Stimulated activated CD8-positive, alpha-beta memory T cell treated with anti-CD3 and anti-CD28 coated beads, Interleukin-7, amount 100 ng/mL, for 24 hours (primary cell): ENCODE results near the gene NR2F2.

ENCODE experiments used
- DNase-seq: peaks from one replicate; pipeline ENCODE4 v3.0.0-alpha.2; 2020; ENCODE audit warnings: low read depth

The NR2F2 gene

DNA sequence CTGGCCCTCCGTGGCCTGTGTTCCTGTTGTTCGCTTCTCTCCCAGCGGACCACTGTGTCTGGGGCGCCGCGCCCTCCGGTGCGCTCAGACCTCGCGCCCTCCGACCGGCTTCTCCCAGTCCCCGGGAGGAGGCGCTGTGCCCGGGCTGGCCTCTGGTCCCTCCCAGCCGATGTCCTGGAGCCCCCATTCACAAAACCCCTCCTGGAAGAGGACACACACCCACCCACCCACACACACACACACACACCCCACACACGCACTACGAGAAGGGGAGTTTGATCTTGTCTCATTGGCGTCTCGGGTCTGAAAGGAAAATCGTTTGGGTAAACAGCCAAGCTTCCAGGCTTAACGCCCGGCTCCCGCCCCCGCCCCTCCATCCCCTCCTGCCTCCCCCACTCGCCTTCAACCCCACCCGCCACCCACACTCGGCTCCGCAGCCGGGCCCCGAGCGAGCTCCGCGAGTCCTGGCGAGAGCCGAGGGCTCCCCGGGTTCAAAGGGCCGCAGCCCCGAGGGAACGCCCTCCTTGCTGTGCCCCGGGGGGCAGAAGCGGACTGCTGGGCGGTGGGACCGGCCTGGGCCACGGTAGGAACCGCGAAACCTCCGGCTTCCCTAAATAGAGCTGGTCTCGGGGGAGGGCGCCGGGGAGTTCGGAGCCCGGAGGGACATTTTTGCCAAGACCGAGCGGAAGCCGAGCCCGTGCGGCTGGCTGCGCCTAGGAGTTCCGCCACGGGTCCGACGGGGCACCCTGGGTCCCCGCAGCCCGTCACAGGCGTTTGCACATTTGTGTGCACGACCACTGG lies 23.6 kb downstream of the NR2F2 start:
- DNase-seq: no peak

DNA sequence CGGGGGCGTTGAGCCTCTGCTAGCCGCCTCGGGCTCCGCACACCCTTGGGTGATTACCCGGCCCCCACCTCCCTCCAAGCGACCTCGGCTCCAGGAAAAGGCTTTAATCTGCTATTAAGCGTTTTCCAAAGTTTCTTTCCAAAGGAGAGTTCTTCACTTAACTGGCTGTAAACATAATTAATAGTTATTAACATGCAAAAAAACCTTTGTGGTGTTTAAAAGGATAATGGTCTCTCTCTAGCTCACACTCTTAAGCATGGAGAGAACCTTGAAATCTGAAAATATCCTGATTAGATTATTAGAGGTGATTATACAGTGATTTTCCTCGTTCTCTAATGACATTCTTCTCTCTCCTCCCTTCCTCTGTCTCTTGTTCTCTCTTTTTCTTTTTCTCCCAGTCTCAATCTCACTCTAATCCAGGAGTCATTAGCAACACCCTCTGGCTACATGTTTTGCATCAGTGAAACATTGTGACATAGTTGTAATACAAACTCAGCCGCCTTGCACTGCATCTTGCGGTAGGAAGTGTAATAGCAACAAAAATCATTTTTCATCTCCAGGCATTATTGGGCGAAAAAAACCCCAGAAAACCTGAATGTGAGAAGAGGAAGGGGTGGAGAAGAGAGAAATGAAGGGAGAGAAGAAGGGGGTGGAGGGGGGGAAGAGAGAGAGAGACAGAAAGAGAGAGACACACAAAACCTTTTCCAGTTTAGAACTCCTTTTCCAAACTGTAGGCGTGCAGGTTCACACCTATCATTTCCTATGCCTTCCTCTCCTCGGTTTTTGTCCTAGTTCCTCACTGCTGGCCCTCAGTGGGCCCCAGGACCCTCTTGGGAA lies 24.4 kb downstream of the NR2F2 start:
- no peak for DNase-seq

DNA sequence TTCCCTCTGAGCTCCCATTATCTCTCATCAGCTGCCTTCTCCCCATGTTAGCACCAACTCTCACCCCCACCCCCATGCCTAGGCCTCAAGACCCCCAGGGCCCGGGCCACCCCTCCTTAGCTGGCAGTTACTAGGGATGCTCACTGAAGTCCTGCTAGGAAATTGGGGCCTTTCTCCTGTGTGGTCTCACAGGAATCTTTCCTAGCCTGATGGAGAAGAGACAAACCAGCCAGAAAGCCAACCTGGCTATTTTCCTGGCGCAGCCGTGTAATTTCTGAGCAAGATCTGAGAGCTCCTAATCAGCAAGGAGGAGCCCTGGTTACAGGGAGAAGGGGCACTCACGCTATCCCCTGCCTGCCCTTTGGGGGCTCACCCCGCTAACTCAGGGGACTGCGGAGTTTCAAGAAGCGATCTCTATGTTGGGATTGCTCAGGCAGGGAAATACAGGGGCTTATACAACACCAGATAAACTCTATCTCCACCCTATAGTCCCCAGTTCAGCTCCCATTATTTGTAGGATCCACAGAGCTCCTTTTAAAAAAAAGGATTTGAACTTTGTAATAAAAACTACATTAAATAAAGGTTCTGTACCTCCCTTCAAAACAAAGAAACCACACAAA lies 25.2 kb downstream of the NR2F2 start:
- DNase-seq: no peak

DNA sequence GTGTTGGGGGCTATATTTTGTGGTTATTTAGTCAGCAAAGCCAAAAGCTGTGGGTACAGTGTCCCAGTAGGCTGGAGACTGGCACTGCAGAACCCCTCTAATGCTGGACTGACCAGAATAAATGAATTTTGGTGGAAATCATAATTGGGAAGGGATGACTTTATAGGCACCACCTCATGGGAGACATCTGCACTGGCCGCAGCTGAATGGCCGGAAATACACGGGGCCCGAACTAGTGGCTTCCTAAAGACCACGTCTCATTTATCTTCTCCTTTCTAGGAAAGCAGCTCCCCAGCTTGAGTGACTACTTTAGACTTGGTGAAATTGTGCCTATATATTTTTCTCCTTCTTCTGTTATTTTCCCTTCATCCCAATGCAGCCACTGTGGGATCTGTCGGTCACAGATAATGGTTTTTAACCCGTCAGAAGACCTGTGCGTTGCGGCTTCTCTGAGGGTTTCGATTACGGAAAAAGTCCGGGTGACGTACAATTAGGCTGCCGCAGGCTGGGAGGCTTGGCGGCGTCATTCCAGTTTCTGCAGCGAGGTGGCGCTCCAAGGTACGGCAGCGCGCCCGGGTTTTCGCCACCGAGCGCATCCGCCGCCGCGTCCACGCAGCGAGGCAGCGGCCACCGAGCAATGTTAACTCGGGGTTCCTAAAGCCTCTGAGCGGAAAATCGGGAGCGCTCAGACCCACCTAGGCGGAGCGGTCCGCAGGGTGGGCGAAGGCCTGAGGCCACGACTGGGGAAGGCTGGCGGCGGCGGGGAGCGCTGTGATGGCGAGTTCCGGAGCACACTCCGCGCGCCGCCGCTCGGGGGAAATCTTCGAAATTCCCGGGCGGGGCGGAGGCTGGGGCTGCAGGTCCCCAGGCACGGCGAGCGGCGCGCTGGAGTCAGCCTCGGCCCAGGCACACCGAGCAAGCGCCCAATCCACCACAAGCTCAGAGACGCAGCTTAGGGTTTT lies 26.3 kb downstream of the NR2F2 start:
- DNase-seq: peak; percentile 52

DNA sequence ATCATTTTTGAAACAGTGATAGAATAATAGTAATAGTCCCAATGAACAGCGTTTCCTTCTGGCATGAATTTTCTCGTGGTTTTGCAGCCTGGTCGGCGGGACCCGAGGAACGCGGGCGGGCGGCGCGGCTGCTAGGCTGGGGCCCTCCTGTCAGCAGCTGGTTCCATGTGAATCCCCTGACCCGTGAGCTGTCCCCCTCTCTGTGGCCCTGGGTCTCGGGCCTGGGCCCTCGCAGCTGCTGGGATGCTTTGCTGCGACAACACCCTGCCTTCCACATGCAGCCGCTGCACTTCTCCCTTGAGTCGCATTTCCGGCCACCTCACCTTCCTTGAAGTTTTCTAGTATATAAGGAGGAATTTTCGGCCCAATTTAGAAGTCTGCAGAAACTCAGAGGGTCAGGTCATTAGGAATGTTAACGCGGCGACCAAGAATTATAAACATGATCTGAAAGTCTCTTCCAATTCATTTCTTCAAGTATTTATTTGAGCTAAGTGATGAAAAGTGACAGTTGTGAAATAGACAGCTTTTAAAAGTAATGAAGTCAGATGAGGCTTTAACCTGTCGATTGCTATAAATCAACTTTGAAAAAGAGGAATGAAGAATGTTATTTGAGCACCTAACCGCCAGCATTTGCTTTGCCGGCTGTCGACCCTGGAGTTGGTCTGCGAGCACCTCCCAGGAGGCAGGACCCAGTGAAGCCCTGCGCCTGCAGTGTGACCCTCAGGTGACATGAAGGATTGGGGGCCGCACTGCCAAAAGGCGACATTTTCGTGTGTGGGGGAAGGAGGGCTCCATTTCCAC lies 27.7 kb downstream of the NR2F2 start:
- no peak for DNase-seq

DNA sequence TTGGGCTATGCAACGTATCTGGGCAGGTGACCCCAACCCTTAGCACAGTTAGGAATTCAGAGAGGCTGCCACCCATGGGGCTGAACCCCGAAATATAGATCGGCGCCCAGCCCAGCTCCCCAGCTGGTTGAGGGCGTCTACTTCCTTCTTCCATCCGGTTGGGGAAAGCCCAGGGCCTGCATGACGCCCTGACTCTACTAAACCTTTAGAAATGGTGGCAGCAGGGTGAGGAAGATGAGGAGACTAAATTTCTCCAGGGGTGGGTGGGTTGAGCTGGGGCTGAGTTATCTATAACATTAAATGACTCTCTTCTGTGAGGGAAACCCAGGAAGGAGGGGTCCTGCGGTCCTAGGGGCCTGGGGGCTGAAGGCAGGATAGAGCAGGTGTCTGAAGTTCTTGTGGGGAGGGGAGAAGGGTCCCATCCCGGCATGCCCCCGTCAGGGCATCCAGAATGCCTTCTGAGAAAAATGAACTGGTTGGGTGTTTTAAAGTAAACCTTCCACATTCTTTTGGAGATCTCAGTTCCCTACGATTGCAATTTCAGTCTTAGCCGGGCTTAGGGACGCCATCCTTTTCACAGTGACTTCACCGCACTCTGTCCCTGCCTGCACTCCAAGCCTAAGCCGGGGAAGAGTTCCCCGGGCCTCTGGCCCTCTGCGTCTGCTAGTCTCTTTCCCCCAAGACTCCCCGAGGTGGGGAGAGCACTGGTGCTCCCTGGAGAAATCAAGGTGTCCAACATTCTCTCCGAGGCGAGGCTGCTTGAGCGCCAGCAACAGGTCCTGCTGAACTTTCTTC lies 28.5 kb downstream of the NR2F2 start:
- no peak for DNase-seq

DNA sequence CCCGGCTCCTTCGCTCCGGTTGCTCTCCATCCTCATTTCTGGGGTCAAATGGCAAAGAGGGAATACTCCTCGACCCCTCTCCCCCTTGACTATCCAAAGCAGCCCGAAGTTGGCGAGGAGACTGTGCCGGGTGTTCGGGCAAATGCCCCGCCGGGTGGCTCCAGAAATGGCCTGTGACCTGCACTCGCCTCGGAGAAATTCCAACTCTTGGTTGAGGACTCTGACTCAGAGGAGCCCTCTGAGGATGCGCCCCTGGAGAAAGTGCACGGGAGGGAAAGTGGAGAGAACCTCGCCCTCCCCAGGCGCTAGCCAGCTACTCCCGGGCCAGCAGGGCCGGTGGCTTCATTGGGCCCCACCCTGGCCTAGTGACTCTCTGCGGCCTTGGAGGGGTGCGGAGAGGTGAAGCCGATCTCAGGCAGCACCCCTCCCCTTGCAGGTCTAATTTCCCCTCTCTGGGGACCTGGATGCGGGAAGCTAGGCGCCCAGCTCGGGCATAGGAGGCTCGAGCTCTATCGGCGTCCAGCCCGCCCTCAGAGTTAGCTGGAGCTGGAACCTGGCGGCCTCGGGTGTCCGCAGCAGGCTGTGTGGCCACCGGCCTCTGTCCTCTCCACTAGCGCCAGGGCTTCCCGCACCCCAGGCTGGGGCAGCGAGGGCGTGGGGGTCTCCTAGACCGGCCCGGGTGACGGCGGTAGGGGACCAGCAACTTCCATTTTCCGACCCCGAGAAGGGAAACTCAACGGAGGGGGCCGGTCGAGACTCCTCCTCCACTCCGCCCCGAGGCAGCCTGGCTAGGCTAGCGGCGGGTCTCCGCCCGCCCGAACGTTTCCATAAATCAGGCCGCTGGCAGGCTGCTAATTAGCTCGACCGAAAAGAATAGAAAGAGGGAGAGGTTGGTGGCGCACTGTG lies 29.4 kb downstream of the NR2F2 start:
- DNase-seq: no peak

DNA sequence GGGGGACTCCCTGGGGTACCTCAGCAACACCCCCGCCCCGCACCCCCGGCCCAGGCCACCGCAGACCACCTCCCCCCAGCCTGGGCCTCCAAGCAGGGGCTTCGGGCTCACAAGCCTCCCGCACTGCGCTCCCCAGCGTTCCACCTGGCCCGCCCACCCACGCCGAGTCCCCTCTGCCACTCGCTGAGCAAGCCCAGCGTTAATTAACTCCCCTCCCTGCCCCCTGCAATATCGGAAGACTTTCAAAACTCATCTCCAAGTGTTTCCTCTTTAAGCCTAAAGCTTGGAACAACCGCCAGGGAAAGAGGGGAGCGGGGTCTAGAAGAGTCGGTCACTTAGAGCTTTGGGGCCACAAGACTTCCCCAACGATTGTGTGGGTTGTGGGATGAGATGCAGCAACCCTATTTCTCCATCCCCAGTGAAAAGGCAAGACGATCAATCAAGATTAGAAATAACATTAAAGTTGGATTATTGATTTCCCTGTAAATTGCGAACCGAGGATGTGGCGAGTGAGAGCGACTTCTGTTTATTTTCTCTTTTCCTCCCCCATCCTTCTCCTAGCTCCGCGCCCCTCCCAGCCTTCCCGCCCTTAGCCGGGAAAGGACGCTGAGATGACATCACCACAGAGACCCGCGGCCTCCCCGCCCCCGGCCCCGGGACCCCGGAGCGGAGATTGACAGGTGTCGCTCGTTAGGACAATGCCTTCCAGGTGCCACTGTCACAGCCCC lies 30.2 kb downstream of the NR2F2 start:
- DNase-seq: no peak

DNA sequence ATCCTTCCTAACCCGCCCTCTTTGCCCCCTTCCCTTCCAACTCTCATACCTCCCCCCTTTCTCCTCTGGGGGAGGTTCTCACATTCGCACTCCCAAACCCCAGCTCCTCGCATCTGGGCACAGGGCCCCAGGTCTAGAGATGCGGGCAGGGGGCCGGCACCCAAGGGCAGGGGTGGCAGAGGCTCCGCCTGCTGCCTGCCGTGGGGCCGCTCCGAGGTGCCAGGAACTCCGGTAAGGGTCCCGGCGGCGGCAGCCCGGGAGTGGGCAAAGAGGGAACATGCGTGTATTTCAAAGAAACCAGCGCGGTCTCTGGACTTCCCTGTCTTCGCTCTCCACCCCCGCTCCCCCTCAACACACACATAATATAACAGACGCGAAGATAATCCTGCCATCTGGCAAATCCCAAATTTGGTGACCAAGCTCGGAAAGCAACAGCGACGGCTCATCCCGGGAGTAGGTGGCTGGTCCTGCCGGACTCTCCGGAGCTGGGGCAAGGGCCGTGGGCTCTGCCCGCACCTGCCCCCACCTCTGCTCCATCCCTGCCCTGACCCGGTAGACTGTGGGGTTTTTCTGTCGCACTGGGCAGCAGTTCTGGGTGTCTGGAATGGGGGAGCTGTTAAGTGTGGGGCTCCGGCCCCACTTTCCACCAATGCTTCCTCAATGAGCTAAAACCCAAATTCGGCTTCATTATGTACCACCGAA lies 31.0 kb downstream of the NR2F2 start:
- no peak for DNase-seq

DNA sequence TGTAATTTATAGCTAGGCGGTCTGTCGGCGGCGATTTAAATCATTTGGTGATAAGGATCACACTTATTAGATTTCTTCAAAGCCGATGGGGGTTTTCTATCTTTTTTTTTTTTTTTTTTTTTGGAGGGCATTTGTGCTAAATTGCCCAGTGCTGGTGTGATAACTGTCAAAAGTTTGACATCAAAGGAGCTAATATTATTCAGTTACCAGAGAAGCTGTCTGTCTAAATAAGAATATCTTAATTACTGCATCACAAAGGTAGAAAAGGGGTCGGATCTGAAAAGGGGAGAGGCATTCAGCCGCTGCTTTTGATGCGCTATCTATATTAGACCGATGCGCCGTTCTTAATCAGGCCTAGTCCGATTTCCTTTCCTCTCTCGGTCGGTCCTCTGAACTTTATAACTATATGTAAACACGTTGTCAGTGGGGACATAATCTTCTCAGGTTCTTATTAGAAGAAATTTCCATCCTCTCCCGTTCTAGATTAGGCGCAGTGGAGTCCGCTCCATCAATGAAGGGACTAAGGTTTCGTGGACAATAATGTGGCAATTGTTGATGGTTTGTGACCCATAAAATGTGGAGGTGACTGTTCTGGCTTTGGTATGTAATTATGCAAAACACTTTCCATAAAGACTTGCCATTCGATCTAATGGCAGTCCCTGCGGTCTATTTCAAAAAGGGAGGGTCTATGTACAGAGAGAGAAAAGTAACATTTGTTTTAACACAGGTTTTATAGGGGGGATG lies 31.7 kb downstream of the NR2F2 start:
- no peak for DNase-seq

DNA sequence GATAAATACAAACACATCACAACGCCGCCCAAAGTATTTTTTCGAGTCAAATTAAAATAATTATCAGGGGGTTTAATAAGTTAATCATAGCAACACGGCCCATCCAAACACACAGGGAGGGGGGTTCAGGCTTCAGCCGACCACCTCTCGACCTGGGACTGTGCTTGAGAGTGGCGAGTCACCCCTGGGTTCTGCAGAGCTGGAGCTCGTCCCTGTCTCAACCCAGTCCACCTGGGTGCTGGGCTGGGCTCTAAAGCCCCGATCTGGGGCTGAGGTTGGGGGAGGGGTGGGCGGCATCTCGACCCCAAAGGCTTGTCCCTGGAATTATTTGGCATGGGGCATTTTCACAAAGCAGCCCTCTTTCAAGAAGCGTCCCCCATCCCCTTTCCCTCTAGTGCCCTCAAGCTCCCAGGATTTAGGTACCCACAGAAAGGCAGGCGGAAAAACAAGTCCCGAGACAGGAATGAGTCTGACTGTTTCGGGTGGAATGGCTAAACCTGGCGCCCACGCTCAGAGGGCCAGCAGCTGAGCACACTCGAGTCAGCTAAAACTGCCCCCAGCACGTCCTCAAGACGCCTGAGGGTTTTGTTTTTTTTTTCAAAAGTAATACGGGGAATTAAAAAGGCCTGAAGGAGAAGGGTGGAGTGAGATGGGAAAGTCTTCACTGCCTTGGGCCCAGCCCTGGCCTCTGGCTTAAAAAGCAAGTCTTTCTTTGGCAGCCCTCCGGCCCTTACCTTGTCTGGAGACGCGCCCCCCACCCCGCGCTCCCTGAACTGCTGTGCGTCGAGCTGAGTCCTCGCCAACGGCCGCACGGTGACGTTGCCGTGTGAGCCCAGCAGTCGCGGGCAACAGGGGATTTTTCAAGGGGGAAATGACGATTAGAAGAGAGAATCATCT lies 32.5 kb downstream of the NR2F2 start:
- DNase-seq: no peak

DNA sequence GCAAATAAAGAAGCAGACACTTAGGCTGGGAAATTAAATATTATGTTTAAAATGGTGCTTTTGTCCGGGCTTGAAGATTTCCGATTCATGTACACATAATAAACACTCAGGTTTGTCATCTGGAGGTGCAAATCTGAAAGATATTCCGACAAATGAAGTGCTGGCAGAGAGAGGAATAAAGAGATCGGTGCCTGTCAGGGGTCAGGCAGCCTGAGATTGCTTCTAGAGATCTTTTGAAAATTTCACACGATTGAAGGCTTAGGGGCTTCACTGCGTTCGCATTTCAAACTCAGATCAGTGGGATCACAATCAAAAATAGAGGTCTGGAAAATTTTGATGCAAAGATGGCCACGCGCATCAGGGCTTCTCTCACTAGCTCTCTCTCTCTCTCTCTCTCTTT lies 33.2 kb downstream of the NR2F2 start:
- no peak for DNase-seq

DNA sequence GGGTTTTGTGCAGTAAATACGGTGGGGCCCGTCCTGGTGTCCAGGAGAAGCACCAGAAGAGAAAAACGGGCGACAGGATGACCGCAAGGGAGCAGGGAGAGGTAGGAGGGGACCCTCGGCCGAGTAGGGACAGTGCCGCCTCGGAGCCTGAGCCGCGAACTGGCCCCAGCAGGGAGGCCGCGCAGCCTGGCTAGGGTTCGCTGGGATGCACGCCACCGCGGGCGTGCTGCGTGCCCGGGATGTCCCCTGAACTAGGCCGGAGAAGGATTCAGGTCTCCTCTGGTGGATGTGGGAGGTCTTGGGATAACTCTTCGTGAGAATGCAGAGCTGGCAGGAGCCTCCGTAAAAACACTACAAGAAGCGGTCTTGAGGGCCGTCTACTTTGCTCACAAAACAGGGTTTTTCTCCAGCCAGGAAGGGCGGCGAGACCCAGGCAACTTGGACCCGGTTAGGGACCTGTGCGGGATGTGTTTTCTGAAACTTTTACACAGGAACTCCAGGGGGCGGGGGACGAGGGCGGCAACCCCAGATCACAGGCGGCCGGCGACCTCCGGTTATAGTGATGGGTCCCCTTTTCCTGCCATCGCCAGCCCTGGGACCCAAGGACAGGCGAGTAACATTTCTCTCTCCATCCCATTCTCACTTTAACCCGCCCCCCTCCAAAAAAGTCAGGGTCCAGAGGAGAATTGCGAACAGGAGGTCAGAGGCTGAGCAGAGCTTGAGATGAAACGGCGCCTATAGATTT lies 35.5 kb downstream of the NR2F2 start:
- DNase-seq: no peak

DNA sequence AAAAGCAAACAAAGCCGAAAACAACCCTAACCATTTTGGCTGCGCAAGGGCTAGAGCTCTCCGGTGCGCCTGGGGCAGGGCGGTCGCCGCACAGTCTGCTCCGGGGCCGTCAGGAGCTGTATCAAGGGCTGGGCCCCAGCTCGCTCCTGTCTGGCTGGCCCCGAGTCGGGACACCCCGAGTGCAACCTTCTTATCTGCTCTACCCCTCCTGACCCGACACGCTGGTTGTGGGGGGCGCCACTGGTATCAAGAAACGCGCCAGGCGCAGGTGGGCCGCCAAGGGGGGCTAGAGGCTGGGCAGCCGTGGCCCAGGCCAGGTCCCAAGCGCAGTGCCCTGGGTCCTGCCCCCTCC lies 36.0 kb downstream of the NR2F2 start:
- no peak for DNase-seq
